Central memory CD4-positive, alpha-beta T cell (primary cell): ENCODE measurements around the gene ZNF57.
"Not testable (repeated sequence)": the region's sequence is repeated elsewhere in the genome, so short reads cannot be mapped to it uniquely, and the experiment has no call there.

Experiments
- DNase-seq: peaks from one replicate; pipeline ENCODE4 v3.0.0; 2022
- total RNA-seq, 3 experiments: gene quantifications; one replicate each; lab custom pipeline; 2026; lab: John Stamatoyannopoulos, UW

The ZNF57 gene
- total RNA-seq = 1.9 to 11.8 (median 8.3) reads per million in 3 experiments

GRCh38 chr19:2900296-2901252 lies at the start of gene ZNF57:
TSS of gene ZNF57 (plus strand) at chr19:2900928. CDS start at chr19:2901046, 118 bp downstream.
- peak; percentile 95 for DNase-seq

GRCh38 chr19:2852598-2852997 lies 48.1 kb upstream of the ZNF57 start:
- no peak for DNase-seq

GRCh38 chr19:2853015-2853606 lies 47.6 kb upstream of the ZNF57 start:
- no peak for DNase-seq

GRCh38 chr19:2854849-2855248 lies 45.9 kb upstream of the ZNF57 start:
- no peak for DNase-seq

- peak; percentile 70 for DNase-seq
Measured at GRCh38 chr19:2856457-2857050, 44.2 kb upstream of the ZNF57 start.

DNA sequence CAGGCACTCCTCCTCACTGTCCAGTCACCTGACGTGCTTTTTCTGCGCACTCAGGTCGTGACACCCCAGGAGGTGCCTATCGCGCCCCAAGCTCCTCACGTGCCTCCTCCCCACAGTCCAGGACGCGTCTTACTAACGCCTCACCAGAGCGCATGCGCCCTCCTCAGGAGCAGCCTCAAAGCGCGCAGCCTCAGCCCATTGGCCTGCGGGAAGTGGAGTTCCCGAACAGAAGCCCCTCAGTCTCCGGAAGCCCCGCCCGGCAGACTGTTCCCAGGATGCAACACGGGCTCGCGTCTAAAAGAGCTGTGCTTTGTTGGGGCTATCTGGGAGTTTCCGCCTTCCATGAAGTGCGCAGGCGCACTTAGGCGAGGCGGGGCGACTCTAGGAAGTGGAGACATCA lies 41.9 kb upstream of the ZNF57 start:
- no peak for DNase-seq

DNA sequence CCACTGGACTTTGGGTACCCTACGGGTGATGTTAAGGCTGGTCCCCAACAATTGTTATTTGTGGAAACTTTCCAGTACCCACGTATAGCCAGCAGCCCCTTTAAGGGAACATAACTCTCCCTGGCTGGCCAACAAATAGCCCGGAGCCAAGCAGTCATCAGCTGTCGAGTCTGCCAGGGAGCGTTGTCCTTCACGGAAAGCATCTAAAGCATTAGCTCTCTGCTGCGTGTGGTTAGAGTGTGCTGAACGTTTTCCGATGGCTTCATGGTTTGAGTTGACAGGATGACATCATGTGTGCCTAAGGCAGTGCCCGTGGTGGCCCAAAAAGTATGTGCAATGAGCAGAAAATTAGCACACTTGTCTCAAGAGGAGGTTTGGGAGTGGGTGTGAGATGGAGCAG lies 36.9 kb upstream of the ZNF57 start:
- DNase-seq = no peak

- no peak for DNase-seq
Measured at GRCh38 chr19:2865334-2866100, 35.2 kb upstream of the ZNF57 start.

- DNase-seq = no peak
Measured at GRCh38 chr19:2866495-2867024, 34.2 kb upstream of the ZNF57 start.

DNA sequence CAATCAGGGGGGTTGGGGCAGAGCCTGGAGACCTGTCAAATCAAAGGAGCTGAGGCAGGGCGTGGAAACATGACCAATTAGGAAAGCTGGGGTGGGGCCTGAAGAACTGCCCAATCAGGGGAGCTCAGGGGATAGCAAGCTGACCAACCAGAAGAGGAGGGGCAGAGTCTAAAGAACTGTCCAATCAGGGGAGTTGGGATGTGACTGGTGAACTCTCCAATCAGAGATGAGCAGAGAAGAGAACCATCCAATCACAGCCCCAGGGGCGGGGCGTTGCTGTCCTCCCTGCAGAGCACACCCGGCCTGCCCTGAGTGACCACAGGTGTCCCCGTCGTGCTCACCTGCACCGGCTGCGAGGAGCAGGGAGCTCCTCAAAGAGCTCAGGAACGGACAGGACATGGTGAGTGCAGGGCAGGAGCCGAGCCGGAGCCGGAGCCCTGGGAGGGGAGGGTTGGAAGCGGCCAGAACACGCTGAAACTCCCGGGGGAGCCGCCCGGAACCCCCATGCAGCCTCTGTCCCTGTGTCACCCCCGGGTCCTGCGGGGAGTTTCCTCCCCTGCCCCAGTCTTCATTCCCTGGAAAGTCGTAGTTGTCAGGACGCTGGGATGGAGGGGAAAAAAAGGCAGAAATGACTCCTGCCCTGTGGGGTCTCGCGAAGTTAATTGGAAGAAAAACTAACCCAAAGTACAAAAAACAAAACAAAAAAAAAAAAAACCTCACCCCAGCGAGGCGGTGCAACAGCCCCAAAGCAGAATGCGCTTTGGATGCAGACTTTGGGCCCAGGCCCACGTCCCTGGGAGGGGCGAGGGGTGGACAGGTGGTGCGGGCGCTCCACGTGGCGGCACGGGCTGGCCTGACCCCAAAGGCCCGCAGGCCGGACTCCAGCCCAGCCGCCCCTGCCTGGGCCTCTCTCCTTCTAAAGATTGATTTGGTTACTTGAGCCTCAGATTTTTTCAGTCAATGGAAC lies 33.4 kb upstream of the ZNF57 start, which contains the start of gene ZNF556:
TSS of gene ZNF556 (plus strand) at position 311 of the 967 bp plus-strand sequence. CDS start at position 398, 87 bp downstream.
- no peak for DNase-seq

GRCh38 chr19:2869618-2870017 lies 31.1 kb upstream of the ZNF57 start:
- no peak for DNase-seq

- peak; percentile 12 for DNase-seq
Measured at GRCh38 chr19:2872175-2872574, 28.6 kb upstream of the ZNF57 start.

GRCh38 chr19:2877398-2878331 lies 23.1 kb upstream of the ZNF57 start:
- DNase-seq = no peak

DNA sequence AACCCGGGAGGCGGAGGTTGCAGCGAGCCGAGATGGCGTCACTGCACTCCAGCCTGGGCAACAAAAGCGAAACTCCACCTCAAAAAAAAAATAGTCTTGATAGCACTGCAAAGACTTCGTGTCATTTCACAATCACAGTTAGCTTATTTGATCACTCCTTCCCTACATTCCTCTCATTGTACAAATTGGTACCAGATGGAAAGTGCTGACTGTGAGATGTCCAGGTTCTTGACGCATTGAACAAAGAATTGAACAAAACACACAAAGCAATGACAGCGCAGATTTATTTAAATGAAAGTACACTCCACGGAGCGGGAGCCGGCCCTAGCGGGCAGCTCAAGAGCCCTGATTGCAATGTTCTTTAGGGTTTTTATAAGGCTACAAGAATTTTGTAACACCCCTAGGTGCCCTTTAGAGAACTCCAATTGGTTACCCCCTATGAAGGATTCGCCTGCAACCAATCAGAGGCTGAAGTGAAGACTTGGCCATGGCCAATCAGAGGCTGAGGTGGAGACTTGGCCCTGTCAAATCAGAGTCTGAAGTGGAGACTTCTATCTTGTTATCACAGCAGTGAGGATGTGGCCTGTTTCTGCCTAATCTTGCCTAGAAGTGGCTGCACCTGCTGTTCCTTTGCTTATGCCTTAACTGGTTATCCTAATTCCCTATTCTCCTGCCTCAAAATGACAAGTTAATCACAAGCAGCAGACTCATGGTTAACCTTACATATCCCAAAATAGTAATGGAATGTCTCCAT lies 16.9 kb upstream of the ZNF57 start:
- DNase-seq = no peak

GRCh38 chr19:2885736-2886135 lies 15.0 kb upstream of the ZNF57 start:
- no peak for DNase-seq

DNA sequence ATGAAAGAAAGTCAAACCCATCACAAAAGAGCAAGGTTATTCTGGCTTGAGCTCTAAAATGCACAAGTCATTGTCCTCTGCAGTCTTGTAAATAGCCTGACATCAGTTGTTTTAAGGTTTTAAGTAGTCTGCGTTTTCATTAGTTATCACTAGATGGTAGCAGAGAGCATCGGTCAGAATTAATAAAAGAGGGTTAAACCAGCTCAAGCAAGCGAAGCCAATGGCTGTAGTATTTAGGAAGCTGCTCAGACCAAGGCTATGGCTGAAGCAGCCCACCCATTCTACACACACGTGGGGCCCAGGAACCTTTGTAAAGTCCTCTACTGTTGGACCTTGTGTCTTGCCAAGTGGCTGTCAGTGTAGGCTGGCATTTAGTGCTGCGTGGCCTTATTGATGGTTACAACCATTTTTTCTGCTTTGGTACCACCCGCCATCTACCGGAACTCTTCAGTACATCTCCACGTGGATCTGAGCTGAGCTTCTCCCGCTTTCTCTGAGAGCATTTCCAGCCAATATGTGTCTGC lies 13.3 kb upstream of the ZNF57 start:
- DNase-seq = peak; percentile 12

GRCh38 chr19:2888731-2889224 lies 11.9 kb upstream of the ZNF57 start:
- peak; percentile 66 for DNase-seq

DNA sequence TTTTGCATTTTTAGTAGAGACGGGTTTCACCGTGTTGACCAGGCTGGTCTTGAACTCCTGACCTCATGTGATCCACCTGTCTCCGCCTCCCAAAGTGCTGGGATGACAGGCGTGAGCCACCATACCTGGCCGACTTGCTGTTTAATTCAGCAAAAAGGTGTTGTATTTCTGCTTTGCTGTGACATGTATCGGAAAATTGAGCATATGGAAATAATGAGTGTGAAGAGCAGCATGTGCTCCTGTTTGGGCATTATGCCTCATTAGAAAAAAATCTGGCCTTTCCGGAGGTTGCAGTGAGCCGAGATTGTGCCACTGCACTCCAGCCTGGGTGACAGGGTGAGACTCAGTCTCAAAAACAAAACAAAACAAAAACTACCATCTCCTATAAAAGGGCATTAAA lies 10.2 kb upstream of the ZNF57 start:
- DNase-seq = not testable (repeated sequence)

- DNase-seq = no peak
Measured at GRCh38 chr19:2896694-2897093, 4.0 kb upstream of the ZNF57 start.
